K562 (cell line): ENCODE data around the gene RAP1A.

Experiments
- BHLHE40 ChIP-seq: IDR thresholded peaks from 2 replicates; pipeline ENCODE4 v1.6.1; 2011; ENCODE audit warnings: low read length, improper control_type of control experiment
- BRCA1 ChIP-seq, 2 experiments: fragments of 450-650 bp in 1 of 2; sonication (generic) in 1 of 2; formaldehyde crosslinking in 1 of 2; IDR thresholded peaks; 2 replicates each; pipeline versions ENCODE4 v1.5.0 to v1.6.1; 2017 to 2020; ENCODE audit warnings: mild to moderate bottlenecking in 1 of 2, missing genetic modification reagents in 1 of 2
- CEBPB ChIP-seq: fragments of 450-650 bp; IDR thresholded peaks from 2 replicates; pipeline ENCODE4 v1.6.1; 2016; ENCODE audit warnings: missing genetic modification characterization, missing compliant biosample characterization
- EZH2 ChIP-seq: IDR thresholded peaks from 2 replicates; pipeline ENCODE4 v1.6.1; 2012; ENCODE audit warnings: low read depth, mild to moderate bottlenecking, inconsistent platforms, low read length, borderline replicate concordance
- HLTF ChIP-seq: fragments of 450-650 bp; IDR thresholded peaks from 2 replicates; pipeline ENCODE4 v1.6.1; 2016
- JUNB ChIP-seq: fragments of 450-650 bp; formaldehyde crosslinking; conservative IDR thresholded peaks from 2 replicates; pipeline ENCODE4 v1.4.0; 2020; ENCODE audit warnings: mild to moderate bottlenecking
- JUND ChIP-seq, 2 experiments: IDR thresholded peaks; 2 replicates in 1 of 2; 3 replicates in 1 of 2; pipeline ENCODE4 v1.6.1; 2011; ENCODE audit warnings: borderline replicate concordance in 2 of 2, low read depth in 2 of 2, low read length in 2 of 2, improper control_type of control experiment in 1 of 2, missing biosample characterization in 1 of 2, missing genetic modification characterization in 1 of 2, missing genetic modification reagents in 1 of 2
- XRCC5 ChIP-seq: fragments of 200-400 bp; formaldehyde crosslinking; IDR thresholded peaks from 2 replicates; pipeline ENCODE4 v1.6.1; 2017; ENCODE audit warnings: low read depth, mild to moderate bottlenecking, low read length
- ZBED1 ChIP-seq: IDR thresholded peaks from 2 replicates; pipeline ENCODE4 v1.6.1; 2014
- ZNF431 ChIP-seq: sonication (generic); formaldehyde crosslinking; IDR thresholded peaks from 2 replicates; pipeline ENCODE4 v1.8.0; 2022; ENCODE audit warnings: mild to moderate bottlenecking, missing genetic modification reagents
- ZNF445 ChIP-seq: fragments of 250-450 bp; sonication (Bioruptor Pico); IDR thresholded peaks from 2 replicates; pipeline ENCODE4 v1.4.0; 2020; ENCODE audit warnings: low read depth, mild to moderate bottlenecking, moderate library complexity
- TF ChIP-seq, protein P1 (sequence below): sonication (generic); formaldehyde crosslinking; IDR thresholded peaks from 2 replicates; pipeline ENCODE4 v1.4.0; 2020; ENCODE audit warnings: mild to moderate bottlenecking, missing genetic modification reagents
- TF ChIP-seq, protein P2 (sequence below), 3 experiments: IDR thresholded peaks in 2 of 3; conservative IDR thresholded peaks in 1 of 3; 2 replicates each; pipeline ENCODE4 v1.5.1; 2011 to 2012; ENCODE audit warnings: low read length in 3 of 3, mild to moderate bottlenecking in 3 of 3, control low read depth in 2 of 3, improper control_type of control experiment in 1 of 3, inconsistent platforms in 1 of 3, low read depth in 1 of 3, mixed read lengths in 1 of 3, moderate library complexity in 1 of 3; ENCODE audit not compliant: insufficient read depth in 2 of 3

DNA sequence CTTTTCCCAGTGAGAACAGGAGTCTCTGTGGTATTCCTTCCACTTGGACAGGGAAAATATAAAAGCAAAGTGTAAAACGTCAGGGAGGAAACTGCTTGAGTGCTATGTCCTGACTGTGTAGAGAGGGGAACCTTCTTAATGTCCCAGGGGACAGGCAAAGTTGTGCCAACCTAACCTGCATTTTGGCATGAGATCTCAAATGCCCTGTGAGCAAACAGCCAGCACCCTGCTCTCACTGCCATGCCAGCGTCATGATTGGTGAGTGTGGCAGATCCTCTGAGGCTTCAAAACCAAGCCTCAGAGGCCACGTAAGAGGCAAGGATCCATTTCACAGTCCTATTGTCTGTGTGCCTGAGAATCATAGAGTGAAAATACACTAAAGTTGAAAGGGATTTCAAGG lies 49.7 kb upstream of the RAP1A start:
- no peak for TF ChIP-seq CEBPB
- TF ChIP-seq JUND (IDR thresholded peaks at IDR 0.05; ENCODE audit: borderline replicate concordance, low read depth, low read length), result no peak
- no peak for TF ChIP-seq JUND (tag; IDR thresholded peaks at IDR 0.05; ENCODE audit: borderline replicate concordance, low read depth, low read length)
- TF ChIP-seq ZBED1, result no peak
- TF ChIP-seq, protein P1, sequence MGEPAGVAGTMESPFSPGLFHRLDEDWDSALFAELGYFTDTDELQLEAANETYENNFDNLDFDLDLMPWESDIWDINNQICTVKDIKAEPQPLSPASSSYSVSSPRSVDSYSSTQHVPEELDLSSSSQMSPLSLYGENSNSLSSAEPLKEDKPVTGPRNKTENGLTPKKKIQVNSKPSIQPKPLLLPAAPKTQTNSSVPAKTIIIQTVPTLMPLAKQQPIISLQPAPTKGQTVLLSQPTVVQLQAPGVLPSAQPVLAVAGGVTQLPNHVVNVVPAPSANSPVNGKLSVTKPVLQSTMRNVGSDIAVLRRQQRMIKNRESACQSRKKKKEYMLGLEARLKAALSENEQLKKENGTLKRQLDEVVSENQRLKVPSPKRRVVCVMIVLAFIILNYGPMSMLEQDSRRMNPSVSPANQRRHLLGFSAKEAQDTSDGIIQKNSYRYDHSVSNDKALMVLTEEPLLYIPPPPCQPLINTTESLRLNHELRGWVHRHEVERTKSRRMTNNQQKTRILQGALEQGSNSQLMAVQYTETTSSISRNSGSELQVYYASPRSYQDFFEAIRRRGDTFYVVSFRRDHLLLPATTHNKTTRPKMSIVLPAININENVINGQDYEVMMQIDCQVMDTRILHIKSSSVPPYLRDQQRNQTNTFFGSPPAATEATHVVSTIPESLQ (CRISPR knock-in tag), result no peak
- TF ChIP-seq BHLHE40, result no peak
- no peak for TF ChIP-seq ZNF445 (CRISPR knock-in tag)
- TF ChIP-seq XRCC5, result no peak
- TF ChIP-seq JUNB (CRISPR knock-in tag), result no peak
- TF ChIP-seq EZH2, result no peak
- TF ChIP-seq ZNF431 (CRISPR knock-in tag), result no peak
- TF ChIP-seq, protein P2, sequence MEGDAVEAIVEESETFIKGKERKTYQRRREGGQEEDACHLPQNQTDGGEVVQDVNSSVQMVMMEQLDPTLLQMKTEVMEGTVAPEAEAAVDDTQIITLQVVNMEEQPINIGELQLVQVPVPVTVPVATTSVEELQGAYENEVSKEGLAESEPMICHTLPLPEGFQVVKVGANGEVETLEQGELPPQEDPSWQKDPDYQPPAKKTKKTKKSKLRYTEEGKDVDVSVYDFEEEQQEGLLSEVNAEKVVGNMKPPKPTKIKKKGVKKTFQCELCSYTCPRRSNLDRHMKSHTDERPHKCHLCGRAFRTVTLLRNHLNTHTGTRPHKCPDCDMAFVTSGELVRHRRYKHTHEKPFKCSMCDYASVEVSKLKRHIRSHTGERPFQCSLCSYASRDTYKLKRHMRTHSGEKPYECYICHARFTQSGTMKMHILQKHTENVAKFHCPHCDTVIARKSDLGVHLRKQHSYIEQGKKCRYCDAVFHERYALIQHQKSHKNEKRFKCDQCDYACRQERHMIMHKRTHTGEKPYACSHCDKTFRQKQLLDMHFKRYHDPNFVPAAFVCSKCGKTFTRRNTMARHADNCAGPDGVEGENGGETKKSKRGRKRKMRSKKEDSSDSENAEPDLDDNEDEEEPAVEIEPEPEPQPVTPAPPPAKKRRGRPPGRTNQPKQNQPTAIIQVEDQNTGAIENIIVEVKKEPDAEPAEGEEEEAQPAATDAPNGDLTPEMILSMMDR (IDR thresholded peaks at IDR 0.05 in 2 of 3, conservative IDR thresholded peaks at IDR 0.05 in 1 of 3; ENCODE audit: insufficient read depth in 2 of 3, low read depth in 1 of 3, low read length in 3 of 3), result no peak
- no peak for TF ChIP-seq BRCA1 (IDR thresholded peaks at IDR 0.05)
- no peak for TF ChIP-seq BRCA1 (CRISPR knock-in tag; IDR thresholded peaks at IDR 0.05)
- no peak for TF ChIP-seq HLTF
